HG03064 (cell line): Measurements from ENCODE around the gene C16orf74.
A peak's percentile ranks its signal among the peaks of the same experiment; 100 is the strongest.

Source experiments
- ATAC-seq: cut with Tn5 transposase; IDR thresholded peaks from one replicate; pipeline ENCODE4 v1.9.1; 2021; ENCODE audit warnings: low read depth; ENCODE audit not compliant: unreplicated experiment

C16orf74 gene

DNA sequence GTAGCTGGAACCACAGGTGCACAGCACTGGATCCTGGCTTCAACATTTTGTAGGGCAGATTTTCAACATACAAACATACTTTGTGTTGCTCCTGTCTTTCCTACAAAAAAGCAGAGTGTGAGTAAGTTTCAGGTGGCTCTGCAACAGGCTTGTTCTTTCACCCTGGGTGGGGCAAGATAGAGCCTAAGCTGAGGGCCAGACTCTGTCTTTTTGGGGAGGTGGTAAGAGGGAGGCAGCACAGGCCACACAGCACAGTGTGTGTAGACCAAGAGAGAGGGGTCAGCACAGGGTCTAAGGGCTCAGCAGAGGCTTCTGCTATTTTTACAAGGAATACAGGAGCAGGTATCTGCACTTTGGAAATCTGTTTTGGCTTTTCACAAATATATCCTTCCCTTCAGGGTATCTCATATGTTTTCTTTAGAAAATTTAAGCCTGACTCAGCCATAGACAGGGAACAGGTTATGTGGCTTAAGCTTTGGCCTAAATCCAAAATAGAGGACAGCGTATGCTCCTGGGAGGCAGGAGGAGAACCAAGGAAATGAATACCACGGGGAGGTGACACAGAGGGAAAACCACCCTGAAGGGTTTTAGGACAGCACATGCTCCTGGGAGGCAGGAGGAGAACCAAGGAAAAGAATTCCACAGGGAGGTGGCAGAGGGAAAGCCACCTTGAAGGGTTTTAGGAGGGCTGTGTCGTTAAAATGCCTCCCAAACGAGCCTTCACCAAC, 26.9 kb upstream of the C16orf74 start:
- no peak for ATAC-seq

DNA sequence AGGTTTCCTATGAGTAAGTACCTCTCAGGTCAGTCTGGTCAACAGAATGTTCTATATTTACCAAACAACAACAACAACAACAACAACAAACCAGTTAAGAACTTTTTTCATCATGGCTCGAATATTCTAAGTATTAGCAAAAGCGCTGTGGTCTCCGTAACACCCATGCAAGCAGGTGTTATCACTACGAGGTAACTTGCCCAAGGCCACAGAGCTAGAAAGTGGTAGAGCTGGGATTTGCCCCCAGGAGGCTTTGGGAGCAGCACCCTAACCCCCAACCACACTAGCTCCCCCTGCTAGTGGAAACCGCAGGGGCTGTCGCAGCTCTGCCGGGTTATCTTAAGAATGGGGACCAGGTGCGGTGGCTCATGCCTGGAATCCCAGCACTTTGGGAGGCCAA, 23.9 kb upstream of the C16orf74 start:
- ATAC-seq, result no peak

DNA sequence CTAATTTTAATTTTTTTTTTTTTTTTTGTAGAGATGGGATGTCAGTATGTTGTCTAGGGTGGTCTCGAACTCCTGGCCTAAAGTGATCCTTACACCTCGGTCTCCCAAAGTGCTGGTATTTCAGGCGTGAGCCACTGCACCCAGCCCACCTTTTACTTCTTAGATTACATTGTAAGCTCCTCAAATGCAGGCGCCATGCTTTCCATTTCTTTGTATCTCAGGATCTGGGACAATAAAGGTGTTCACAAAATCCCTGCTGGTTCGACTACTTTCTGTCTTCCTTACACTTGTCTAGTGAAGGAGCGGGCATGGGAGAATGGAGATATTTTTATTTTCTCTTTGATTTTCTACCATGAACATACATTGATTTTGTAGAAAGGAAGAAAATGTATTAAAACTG, 23.2 kb upstream of the C16orf74 start:
- no peak for ATAC-seq

DNA sequence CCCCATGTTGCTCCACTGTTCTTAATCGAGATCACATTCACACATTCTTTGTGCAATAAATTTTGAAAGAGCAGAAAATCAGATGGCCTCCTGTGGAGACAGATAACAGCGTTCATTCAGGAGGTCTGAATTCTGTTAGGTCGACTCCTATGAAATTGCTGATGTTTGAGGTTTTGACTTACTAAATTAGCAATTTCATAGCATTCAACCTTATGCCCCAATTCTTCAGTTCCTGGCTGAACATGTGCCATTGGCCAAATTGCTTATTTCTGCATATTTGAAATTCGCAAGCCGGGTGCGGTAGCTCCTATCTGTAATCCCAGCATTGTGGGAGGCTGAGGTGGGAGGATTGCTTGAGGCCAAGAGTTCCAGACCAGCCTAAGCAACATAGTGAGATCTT, 22.1 kb upstream of the C16orf74 start:
- ATAC-seq, result no peak

DNA sequence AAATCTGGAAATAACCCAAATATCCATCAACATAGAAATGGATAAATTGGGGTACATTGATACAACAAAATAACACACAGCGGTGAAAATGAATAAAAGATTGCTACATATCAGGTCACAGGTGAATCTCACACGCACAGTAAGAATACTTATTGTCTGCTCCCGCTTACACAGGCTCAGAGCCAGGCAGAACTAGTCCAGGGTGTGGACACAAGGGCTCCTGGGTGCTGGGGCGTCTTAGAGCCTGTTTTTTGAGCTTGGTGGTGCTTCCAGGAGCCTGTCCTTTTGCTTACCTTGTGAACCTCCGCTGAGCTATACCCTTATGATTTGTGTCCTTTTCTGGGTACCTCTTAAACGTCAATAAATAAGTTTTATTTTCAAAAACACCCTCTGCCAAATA, 19.8 kb upstream of the C16orf74 start:
- no peak for ATAC-seq

DNA sequence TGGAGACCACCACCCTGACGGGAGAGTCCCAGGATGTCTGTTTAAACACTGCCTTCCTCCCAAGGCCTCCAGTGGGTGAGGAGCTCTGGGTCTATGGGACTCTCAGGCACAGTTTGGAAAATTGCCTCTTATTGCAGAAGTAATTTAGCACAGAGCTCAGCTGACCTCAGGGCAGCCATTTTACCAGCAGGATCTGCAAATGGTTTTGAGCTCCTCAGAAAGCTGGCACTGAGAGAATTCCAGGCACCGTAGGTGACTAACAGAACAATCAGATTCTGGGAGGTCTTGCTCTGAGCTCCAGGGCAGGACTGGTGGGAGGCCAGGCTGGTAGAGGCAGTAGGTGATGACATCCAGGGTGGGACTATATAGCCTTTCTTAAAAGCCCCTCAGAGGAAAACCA, 17.3 kb upstream of the C16orf74 start:
- no peak for ATAC-seq

- no peak for ATAC-seq
Observed at GRCh38 chr16:85767531-85767930, 16.6 kb upstream of the C16orf74 start.

DNA sequence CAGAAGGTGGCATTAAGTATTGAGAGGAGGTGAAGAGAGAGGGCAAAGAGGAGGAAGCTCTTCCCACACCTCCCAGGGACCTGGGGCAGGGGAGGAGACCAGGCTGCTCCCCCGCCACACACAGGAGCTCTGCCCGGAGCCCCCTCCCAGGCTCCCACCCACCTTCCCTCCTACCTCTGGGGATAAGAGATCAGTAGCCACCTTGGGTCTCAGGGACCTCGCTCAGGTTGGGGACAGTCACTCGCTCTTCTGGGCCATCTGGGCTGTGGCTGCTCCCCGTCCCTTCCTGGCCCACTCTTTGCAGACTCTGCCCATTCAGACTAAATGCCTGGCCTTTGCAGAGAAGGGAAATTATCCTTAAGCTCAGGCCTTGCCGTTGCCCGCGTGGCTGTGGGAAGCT, 14.9 kb upstream of the C16orf74 start:
- no peak for ATAC-seq

DNA sequence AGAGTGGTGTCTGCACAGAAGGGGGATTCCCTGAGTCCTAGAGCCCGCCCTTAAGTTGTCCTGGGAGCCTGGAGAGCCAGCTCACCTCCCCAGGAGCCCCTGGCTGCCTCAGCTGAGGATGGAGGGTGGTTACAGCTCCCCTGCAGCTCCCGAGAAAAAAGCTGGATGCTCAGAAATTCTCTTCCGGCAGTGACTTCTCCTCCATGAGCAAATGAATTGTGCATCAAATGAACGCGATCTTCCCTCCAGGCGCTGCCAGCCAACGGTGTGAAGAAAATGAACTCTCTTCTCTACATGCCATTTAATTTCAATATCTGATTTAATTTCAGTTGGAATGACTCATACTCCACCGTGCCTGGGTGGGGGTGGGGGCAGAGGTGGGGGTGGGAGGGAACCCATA, 14.3 kb upstream of the C16orf74 start:
- no peak for ATAC-seq

- ATAC-seq, result no peak
Observed at GRCh38 chr16:85763616-85764015, 12.7 kb upstream of the C16orf74 start.

DNA sequence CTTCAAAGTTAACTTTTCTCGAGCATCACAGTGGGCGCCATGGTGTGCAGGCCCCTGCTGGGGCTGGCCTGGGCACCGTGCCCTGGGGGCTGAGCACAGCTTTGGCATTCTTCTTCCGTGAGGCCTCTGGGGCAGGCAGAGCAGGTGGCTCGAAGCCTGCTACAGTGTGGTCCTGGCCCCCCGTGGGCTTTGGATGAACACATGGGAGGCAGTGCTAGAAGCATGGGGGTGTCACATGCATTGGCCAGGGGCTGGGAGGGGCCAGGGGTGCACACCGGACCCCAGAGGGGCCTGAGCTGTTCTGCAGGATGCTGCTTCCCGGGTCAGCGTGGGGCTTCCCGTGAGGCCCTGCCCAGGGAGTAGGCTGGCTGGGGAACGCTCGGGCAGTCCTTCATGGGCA, 12.1 kb upstream of the C16orf74 start:
- ATAC-seq, result no peak

- no peak for ATAC-seq
Observed at GRCh38 chr16:85761861-85762260, 11.0 kb upstream of the C16orf74 start.

GRCh38 chr16:85759631-85760419, 8.9 kb upstream of the C16orf74 start:
- ATAC-seq, result no peak

DNA sequence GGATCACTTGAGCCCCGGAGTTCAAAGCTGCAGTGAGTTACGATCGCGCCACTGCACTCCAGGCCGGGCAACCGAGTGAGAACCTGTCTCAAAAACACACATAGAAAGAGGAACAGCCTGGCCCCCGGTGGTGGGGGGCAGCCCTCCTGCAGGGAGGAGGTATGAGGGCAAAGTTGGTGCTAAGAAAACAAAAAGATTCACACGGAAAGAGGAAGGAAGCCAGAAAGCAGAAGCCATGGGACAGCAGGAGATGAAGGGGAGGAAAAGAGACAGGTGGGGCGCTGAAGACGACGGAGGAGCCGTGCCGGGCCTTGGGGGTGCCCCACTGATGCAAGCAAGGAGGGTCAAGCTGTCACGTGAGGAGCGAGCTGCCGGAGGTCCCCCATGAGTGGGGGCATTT, 8.2 kb upstream of the C16orf74 start:
- no peak for ATAC-seq

DNA sequence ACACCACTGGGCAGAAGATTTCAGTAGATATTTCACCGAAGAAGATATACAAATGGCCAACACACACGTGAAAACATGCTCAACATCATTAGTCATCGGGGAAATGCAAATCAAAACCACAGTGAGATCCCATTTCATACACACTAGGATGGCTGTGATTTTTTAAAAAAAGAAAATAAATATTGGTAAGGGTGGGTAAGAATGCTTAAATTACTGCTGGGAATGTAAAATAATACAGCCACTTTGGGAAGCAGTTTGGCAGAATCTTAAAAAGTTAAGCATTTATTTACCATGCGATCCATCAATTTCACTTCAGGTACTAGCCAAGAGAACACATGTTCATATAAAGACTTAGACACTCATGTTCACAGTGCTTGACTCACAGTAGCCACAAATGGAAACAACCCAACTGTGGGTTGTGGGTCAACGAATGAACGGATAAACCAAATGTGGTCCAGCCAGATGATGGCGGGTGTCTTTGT, 6.5 kb upstream of the C16orf74 start:
- ATAC-seq, result peak; percentile 31

- ATAC-seq, result no peak
Observed at GRCh38 chr16:85755929-85756768, 5.3 kb upstream of the C16orf74 start.

DNA sequence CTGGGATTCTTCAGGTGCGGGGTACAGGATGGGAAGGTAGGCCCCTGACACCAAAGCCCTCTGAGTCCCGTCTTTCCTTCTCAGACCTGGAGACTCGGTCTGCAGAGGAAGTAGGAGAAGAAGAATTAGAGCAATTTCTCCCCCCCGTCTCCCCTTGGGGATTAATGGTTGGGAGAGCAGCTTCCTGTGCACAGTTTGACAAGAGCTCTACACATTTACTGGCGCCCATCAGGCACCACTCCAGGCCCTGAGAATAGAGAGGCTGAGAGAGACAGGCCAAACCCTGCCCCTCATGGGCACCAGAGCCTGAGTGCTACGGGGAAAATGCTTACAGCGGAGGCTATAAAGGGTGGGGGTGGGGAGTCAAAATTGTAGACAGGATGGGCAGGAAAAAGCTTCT, 3.5 kb upstream of the C16orf74 start:
- no peak for ATAC-seq

GRCh38 chr16:85753976-85754375, 3.1 kb upstream of the C16orf74 start:
- ATAC-seq, result no peak

- ATAC-seq, result no peak
Observed at GRCh38 chr16:85753559-85753958, 2.7 kb upstream of the C16orf74 start.

DNA sequence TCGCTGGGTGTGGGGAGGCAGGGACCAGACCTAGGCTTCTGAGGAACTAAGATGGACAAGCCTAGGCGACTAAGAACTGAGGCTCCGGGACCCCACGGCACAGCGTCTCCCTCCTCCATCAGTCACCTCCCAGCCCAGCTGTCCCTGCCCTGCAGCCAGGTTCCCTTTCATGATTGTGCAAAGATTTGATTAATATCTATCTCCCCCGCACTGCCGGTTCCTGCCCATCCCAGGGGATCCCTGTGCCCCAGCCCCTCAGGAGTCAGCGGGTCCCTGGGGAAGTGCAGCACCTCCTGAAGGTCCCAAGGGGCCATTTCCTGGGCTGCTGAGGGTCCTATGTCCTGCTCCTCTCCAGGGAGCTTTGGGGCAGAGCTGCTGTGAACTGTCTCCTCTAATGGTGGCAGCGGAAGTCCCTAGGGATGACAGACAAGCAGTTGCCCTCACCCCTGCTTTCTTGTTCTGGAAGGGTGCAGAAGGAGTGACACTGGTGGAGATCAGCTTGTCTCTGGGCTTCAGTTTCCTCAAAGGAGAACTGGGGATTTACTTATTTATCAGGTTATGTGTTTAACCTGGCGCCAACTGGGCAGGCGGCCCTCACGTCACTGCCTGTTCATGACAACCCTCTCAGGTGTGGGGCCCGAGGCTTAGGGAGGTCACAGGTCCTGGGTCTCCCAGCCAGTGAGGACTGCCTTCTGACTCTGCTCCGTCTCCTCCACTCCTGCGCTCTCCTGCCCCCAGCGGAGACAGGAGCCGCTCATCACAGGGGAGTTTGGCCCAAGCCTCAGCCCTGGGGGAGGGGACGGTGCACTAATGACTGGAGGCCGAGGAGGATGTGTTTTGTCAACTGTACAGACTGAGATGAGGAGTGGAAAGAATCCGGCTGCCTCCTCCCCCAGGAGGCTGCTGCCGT, 1.9 kb upstream of the C16orf74 start:
- no peak for ATAC-seq
